ENCODE measurements around the gene HBZ.
"Not testable (repeated sequence)": the region's sequence is repeated elsewhere in the genome, so short reads cannot be mapped to it uniquely, and the experiment has no call there.

The HBZ gene

DNA sequence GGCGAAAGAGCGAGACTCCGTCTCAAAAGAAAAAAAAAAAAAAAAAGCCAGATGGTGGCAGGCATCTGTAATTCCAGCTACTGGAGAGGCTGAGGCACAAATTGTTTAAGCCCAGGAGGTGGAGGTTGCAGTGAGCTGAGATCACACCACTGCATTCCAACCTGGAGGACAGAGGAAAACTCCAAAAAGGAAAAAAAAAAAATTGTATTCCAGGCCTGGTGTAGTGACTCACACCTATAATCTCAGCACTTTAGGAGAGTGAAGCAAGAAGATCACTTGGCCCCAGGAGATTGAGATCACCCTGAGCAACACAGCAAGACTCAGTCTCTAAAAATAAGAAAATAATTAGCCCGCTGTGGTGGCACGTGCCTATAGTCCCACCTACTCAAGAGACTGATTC lies 47.9 kb downstream of the HBZ start:
- H3K36me3 Mint-ChIP-seq = peaks cover 100% of the 10 kb centered on the region
- ATAC-seq = no peak
- H3K9me3 Mint-ChIP-seq = no peaks in the 10 kb centered on the region
- H3K4me3 Mint-ChIP-seq = no peak overlapping the region
- H3K4me1 Mint-ChIP-seq = no peaks in the 10 kb centered on the region
- no peak for DNase-seq (ENCODE audit: low spot score in 2 of 2)
- H3K27ac Mint-ChIP-seq = no peak overlapping the region

GRCh38 chr16:203246-203645 lies 50.8 kb downstream of the HBZ start:
- H3K27ac Mint-ChIP-seq = no peak overlapping the region
- ATAC-seq (no peak), DNase-seq (ENCODE audit: low spot score in 2 of 2) (no peak)
- no peaks in the 10 kb centered on the region for H3K4me1 Mint-ChIP-seq
- no peaks in the 10 kb centered on the region for H3K9me3 Mint-ChIP-seq
- no peak overlapping the region for H3K4me3 Mint-ChIP-seq
- peaks cover 100% of the 10 kb centered on the region for H3K36me3 Mint-ChIP-seq

GRCh38 chr16:204046-204445 lies 51.6 kb downstream of the HBZ start:
- not testable (repeated sequence) for DNase-seq (ENCODE audit: low spot score in 2 of 2); H3K27ac Mint-ChIP-seq; H3K4me3 Mint-ChIP-seq; ATAC-seq; H3K9me3 Mint-ChIP-seq; H3K4me1 Mint-ChIP-seq
- H3K36me3 Mint-ChIP-seq = peaks cover 100% of the 10 kb centered on the region
